Mesenchymal stem cell (in vitro differentiated cells and primary cell): ENCODE measurements around the gene CALCB.
"Not testable (repeated sequence)": the region's sequence is repeated elsewhere in the genome, so short reads cannot be mapped to it uniquely, and the experiment has no call there.

Experiments used
- DNase-seq: peaks from one replicate; pipeline ENCODE4 v3.0.0-alpha.2; 2013
- H2AFZ ChIP-seq: one replicate; pipeline ENCODE4 v1.6.1; 2013; ENCODE audit warnings: low read depth, mild to moderate bottlenecking, control low read depth, inconsistent platforms, low read length, moderate library complexity
- H2AK5ac ChIP-seq: 2 replicates; pipeline ENCODE4 v1.6.1; 2013; ENCODE audit warnings: low read length, moderate library complexity, mild to moderate bottlenecking, inconsistent platforms; ENCODE audit not compliant: severe bottlenecking
- H2BK120ac ChIP-seq: one replicate; pipeline ENCODE4 v1.6.1; 2013; ENCODE audit warnings: low read depth, mild to moderate bottlenecking, inconsistent platforms, low read length, moderate library complexity
- H2BK12ac ChIP-seq, 2 experiments: one replicate each; pipeline ENCODE4 v1.6.1; 2013; ENCODE audit warnings: inconsistent platforms in 2 of 2, low read length in 2 of 2, mild to moderate bottlenecking in 2 of 2, moderate library complexity in 2 of 2, control low read depth in 1 of 2
- H2BK15ac ChIP-seq: one replicate; pipeline ENCODE4 v1.6.1; 2013; ENCODE audit warnings: mild to moderate bottlenecking, low read depth, inconsistent platforms; ENCODE audit not compliant: poor library complexity, severe bottlenecking
- H2BK5ac ChIP-seq: 2 replicates; pipeline ENCODE4 v1.6.1; 2013; ENCODE audit warnings: low read depth, mild to moderate bottlenecking, low read length, control low read depth, inconsistent platforms; ENCODE audit not compliant: poor library complexity, severe bottlenecking
- H3K14ac ChIP-seq, 2 experiments: one replicate each; pipeline ENCODE4 v1.6.1; 2013; ENCODE audit warnings: inconsistent platforms in 2 of 2, low read length in 2 of 2, control low read depth in 1 of 2, mild to moderate bottlenecking in 1 of 2, moderate library complexity in 1 of 2
- H3K18ac ChIP-seq, 2 experiments: one replicate each; pipeline ENCODE4 v1.6.1; 2013; ENCODE audit warnings: inconsistent platforms in 2 of 2, low read length in 2 of 2, control low read depth in 1 of 2, low read depth in 1 of 2, mild to moderate bottlenecking in 1 of 2
- H3K23ac ChIP-seq, 2 experiments: one replicate each; pipeline ENCODE4 v1.6.1; 2013; ENCODE audit warnings: inconsistent platforms in 2 of 2, low read length in 2 of 2, mild to moderate bottlenecking in 2 of 2, moderate library complexity in 2 of 2, control low read depth in 1 of 2
- H3K27ac ChIP-seq: 2 replicates; pipeline ENCODE4 v1.5.1; 2013; ENCODE audit warnings: mild to moderate bottlenecking, moderate library complexity, low read length, control low read depth, inconsistent platforms; ENCODE audit not compliant: poor library complexity, severe bottlenecking
- H3K27me3 ChIP-seq, 2 experiments: 2 replicates each; pipeline versions ENCODE4 v1.6.1 to v1.7.0; 2013; ENCODE audit warnings: low read length in 2 of 2, mild to moderate bottlenecking in 2 of 2, moderate library complexity in 2 of 2, control low read depth in 1 of 2, inconsistent platforms in 1 of 2; ENCODE audit not compliant: control insufficient read depth in 1 of 2, insufficient read depth in 1 of 2
- H3K36me3 ChIP-seq, 2 experiments: 2 replicates each; pipeline versions ENCODE4 v1.6.1 to v1.7.0; 2013; ENCODE audit warnings: low read length in 2 of 2, control low read depth in 1 of 2, inconsistent platforms in 1 of 2, low read depth in 1 of 2, mild to moderate bottlenecking in 1 of 2; ENCODE audit not compliant: insufficient read depth in 2 of 2, control insufficient read depth in 1 of 2
- H3K4ac ChIP-seq, 2 experiments: one replicate each; pipeline ENCODE4 v1.6.1; 2013; ENCODE audit warnings: inconsistent platforms in 2 of 2, low read length in 2 of 2, mild to moderate bottlenecking in 2 of 2, moderate library complexity in 2 of 2, control low read depth in 1 of 2, low read depth in 1 of 2
- H3K4me1 ChIP-seq: 2 replicates; pipeline ENCODE4 v1.6.1; 2013; ENCODE audit warnings: low read depth, low read length, control low read depth; ENCODE audit not compliant: control insufficient read depth, insufficient read depth
- H3K4me2 ChIP-seq: 2 replicates; pipeline ENCODE4 v1.6.1; 2013; ENCODE audit warnings: low read length, mild to moderate bottlenecking, inconsistent platforms; ENCODE audit not compliant: poor library complexity, severe bottlenecking
- H3K4me3 ChIP-seq, 2 experiments: 2 replicates each; pipeline versions ENCODE4 v1.5.1 to v1.7.0; 2013; ENCODE audit warnings: low read length in 2 of 2, mild to moderate bottlenecking in 2 of 2, control low read depth in 1 of 2, low read depth in 1 of 2; ENCODE audit not compliant: insufficient read depth in 1 of 2
- H3K79me1 ChIP-seq: replicated peaks from 2 replicates; pipeline ENCODE4 v1.6.1; 2013; ENCODE audit warnings: mild to moderate bottlenecking, control low read depth, low read length, inconsistent platforms; ENCODE audit not compliant: poor library complexity, severe bottlenecking
- H3K9ac ChIP-seq: 2 replicates; pipeline ENCODE4 v1.7.0; 2013; ENCODE audit warnings: mild to moderate bottlenecking, low read length, moderate library complexity
- H3K9me3 ChIP-seq: 2 replicates; pipeline ENCODE4 v1.7.0; 2013; ENCODE audit warnings: mild to moderate bottlenecking, low read length; ENCODE audit not compliant: control insufficient read depth
- H4K8ac ChIP-seq: one replicate; pipeline ENCODE4 v1.6.1; 2013; ENCODE audit warnings: inconsistent platforms, mild to moderate bottlenecking, low read length, moderate library complexity
- H4K91ac ChIP-seq: one replicate; pipeline ENCODE4 v1.6.1; 2013; ENCODE audit warnings: mild to moderate bottlenecking, low read length, inconsistent platforms
- WGBS: methylation state at CpG from one replicate; pipeline ENCODE4 v1.1.7; 2013; ENCODE audit warnings: mixed read lengths; 5-methylcytosine and 5-hydroxymethylcytosine counted together

Gene CALCB

GRCh38 chr11:15062599-15062998 lies 10.8 kb upstream of the CALCB start:
- H3K4me3 ChIP-seq, result no peak overlapping the region
- no peak overlapping the region for H2BK12ac ChIP-seq
- H3K23ac ChIP-seq, result no peak overlapping the region
- no peak overlapping the region for H2AFZ ChIP-seq
- no peak overlapping the region for H3K4ac ChIP-seq
- H4K8ac ChIP-seq, result no peak overlapping the region
- H3K14ac ChIP-seq, result no peak overlapping the region
- no peak overlapping the region for H2BK120ac ChIP-seq
- no peaks in the 10 kb centered on the region for H3K79me1 ChIP-seq
- 86% methylated on average over 9 of the region's 9 CpGs for WGBS
- H2BK15ac ChIP-seq, result no peak overlapping the region
- no peaks in the 10 kb centered on the region for H3K4me1 ChIP-seq
- H3K27ac ChIP-seq, result no peak overlapping the region
- H4K91ac ChIP-seq, result no peak overlapping the region
- H3K9ac ChIP-seq, result no peak overlapping the region
- no peak overlapping the region for H2BK5ac ChIP-seq
- H3K9me3 ChIP-seq, result no peaks in the 10 kb centered on the region
- H3K36me3 ChIP-seq, result no peaks in the 10 kb centered on the region
- H3K18ac ChIP-seq, result no peak overlapping the region
- DNase-seq, result no peak
- H2AK5ac ChIP-seq, result no peak overlapping the region
- no peaks in the 10 kb centered on the region for H3K27me3 ChIP-seq
- H3K4me2 ChIP-seq, result no peak overlapping the region

- H3K36me3 ChIP-seq, H3K18ac ChIP-seq, H2AK5ac ChIP-seq, H3K9ac ChIP-seq, DNase-seq, H2BK120ac ChIP-seq, H3K27ac ChIP-seq, H2BK5ac ChIP-seq, H3K4me1 ChIP-seq, H3K9me3 ChIP-seq, H3K4me3 ChIP-seq, H2BK15ac ChIP-seq, H3K14ac ChIP-seq, H3K4me2 ChIP-seq, H3K4ac ChIP-seq, H2AFZ ChIP-seq, H2BK12ac ChIP-seq, H4K91ac ChIP-seq, H4K8ac ChIP-seq, H3K23ac ChIP-seq, H3K79me1 ChIP-seq: not testable (repeated sequence)
- 94% methylated on average over 6 of the region's 7 CpGs for WGBS
- H3K27me3 ChIP-seq, result peaks cover 0 to 31% of the 10 kb centered on the region in 2 experiments
These were observed 3.6 kb upstream of the CALCB start for GRCh38 chr11:15069751-15070150.

- Histone ChIP-seq H3K27ac (no peak overlapping the region), H3K36me3 (no peaks in the 10 kb centered on the region), H3K23ac (no peak overlapping the region), H2BK5ac (no peak overlapping the region), H2AFZ (no peak overlapping the region), H3K18ac (no peak overlapping the region), H4K91ac (no peak overlapping the region), H3K4ac (no peak overlapping the region), H3K4me2 (no peak overlapping the region), H2AK5ac (no peak overlapping the region), H2BK15ac (no peak overlapping the region), H3K9ac (no peak overlapping the region), H3K4me1 (peaks cover 2% of the 10 kb centered on the region), H2BK12ac (no peak overlapping the region), H3K14ac (no peak overlapping the region), H2BK120ac (no peak overlapping the region), H3K27me3 (peaks cover 11 to 50% of the 10 kb centered on the region in 2 experiments), H4K8ac (no peak overlapping the region), H3K4me3 (no peak overlapping the region), H3K9me3 (peaks cover 6% of the 10 kb centered on the region), H3K79me1 (no peaks in the 10 kb centered on the region)
- 91% methylated on average over 31 of the region's 32 CpGs for WGBS
- DNase-seq, result no peak
These were observed 1.7 kb upstream of the CALCB start for GRCh38 chr11:15071556-15072255.

- Histone ChIP-seq H2BK5ac (no peak overlapping the region), H3K23ac (no peak overlapping the region), H2BK15ac (no peak overlapping the region), H4K8ac (no peak overlapping the region), H3K4me1 (peaks cover 2% of the 10 kb centered on the region), H3K4me3 (no peak overlapping the region), H3K79me1 (no peaks in the 10 kb centered on the region), H2AFZ (no peak overlapping the region), H3K18ac (no peak overlapping the region), H2AK5ac (no peak overlapping the region), H3K36me3 (no peaks in the 10 kb centered on the region), H3K9ac (no peak overlapping the region), H4K91ac (no peak overlapping the region), H3K27me3 (peaks cover 17 to 57% of the 10 kb centered on the region in 2 experiments), H3K14ac (no peak overlapping the region), H2BK12ac (no peak overlapping the region), H3K4me2 (no peak overlapping the region), H3K4ac (no peak overlapping the region), H2BK120ac (no peak overlapping the region), H3K9me3 (peaks cover 6% of the 10 kb centered on the region), H3K27ac (no peak overlapping the region)
- no peak for DNase-seq
- WGBS, result 86% methylated on average over 20 of the region's 23 CpGs
These were observed 746 bp upstream of the CALCB start for GRCh38 chr11:15072551-15073143.
